B cell (primary cell): ENCODE data around the gene ANKFN1. TPM values are rescaled to one million over a fixed set of nuclear protein-coding genes. Genes with fewer than 3 reads are reported as not detected.

Source experiments
- ATAC-seq: fragments of 200-7000 bp; cut with Tn5 transposase; one replicate; pipeline ENCODE4 v1.10.0; 2021; ENCODE audit warnings: low read depth, mild to moderate bottlenecking, moderate number of reproducible peaks, moderate library complexity
- CTCF ChIA-PET: fragments of 350-600 bp; sonication (Branson Sonifier 250); formaldehyde crosslinking; loops from one replicate; lab custom pipeline; 2021; ENCODE audit warnings: antibody characterized with exemption, inconsistent platforms; lab: Charles Lee
- POLR2A ChIA-PET: fragments of 350-600 bp; sonication (Branson Sonifier 250); formaldehyde crosslinking; loops from one replicate; lab custom pipeline; 2021; ENCODE audit warnings: antibody characterized with exemption; lab: Charles Lee
- DNase-seq: peaks from one replicate; pipeline ENCODE4 v3.0.0; 2013
- H2AFZ ChIP-seq: 2 replicates; pipeline ENCODE4 v1.6.1; 2012; ENCODE audit warnings: mild to moderate bottlenecking, low read depth, low read length; ENCODE audit not compliant: insufficient read depth, poor library complexity, severe bottlenecking
- H3K27ac ChIP-seq, 2 donors: 1 replicate in 1 of 2; 2 replicates in 1 of 2; pipeline ENCODE4 v1.5.1; 2012 to 2013; ENCODE audit warnings: low read length in 2 of 2, mild to moderate bottlenecking in 2 of 2, moderate library complexity in 1 of 2
- H3K27me3 ChIP-seq, 4 experiments: fragments of 200-600 bp in 1 of 4; sonication (generic) in 1 of 4; replicated peaks in 1 of 4; 1 replicate in 2 of 4; 2 replicates in 2 of 4; pipeline versions ENCODE4 v1.6.1 to v1.7.0; 2013 to 2016; ENCODE audit warnings: low read length in 3 of 4, mild to moderate bottlenecking in 2 of 4, mixed read lengths in 1 of 4, moderate library complexity in 1 of 4; ENCODE audit not compliant: insufficient read depth in 4 of 4, control insufficient read depth in 3 of 4; ENCODE audit errors: control extremely low read depth in 1 of 4
- H3K36me3 ChIP-seq, 2 experiments: replicated peaks in 1 of 2; 1 replicate in 1 of 2; 2 replicates in 1 of 2; pipeline versions ENCODE4 v1.6.1 to v1.7.1; 2013; ENCODE audit warnings: low read length in 1 of 2; ENCODE audit not compliant: insufficient read depth in 2 of 2, control insufficient read depth in 1 of 2; ENCODE audit errors: control extremely low read depth in 1 of 2, extremely low read depth in 1 of 2
- H3K4me1 ChIP-seq, 2 donors: fragments of 200-600 bp in 1 of 2; sonication (generic) in 1 of 2; 1 replicate in 1 of 2; 2 replicates in 1 of 2; pipeline versions ENCODE4 v1.5.1 to v1.6.1; 2013 to 2017; ENCODE audit warnings: low read length in 2 of 2; ENCODE audit not compliant: control insufficient read depth in 2 of 2, insufficient read depth in 2 of 2
- H3K4me2 ChIP-seq: replicated peaks from 2 replicates; pipeline ENCODE3; 2012; ENCODE audit warnings: mild to moderate bottlenecking, low read depth, low read length; ENCODE audit not compliant: poor library complexity, severe bottlenecking
- H3K4me3 ChIP-seq, 5 experiments: fragments of 200-600 bp in 1 of 5; sonication (generic) in 1 of 5; 1 replicate in 3 of 5; 2 replicates in 2 of 5; pipeline versions ENCODE4 v1.5.1 to v1.7.0; 2011 to 2016; ENCODE audit warnings: low read length in 4 of 5, mild to moderate bottlenecking in 4 of 5, low read depth in 2 of 5, control low read depth in 1 of 5, moderate library complexity in 1 of 5; ENCODE audit not compliant: insufficient read depth in 1 of 5; ENCODE audit errors: control extremely low read depth in 1 of 5, extremely low read depth in 1 of 5
- H3K79me2 ChIP-seq: fragments of 200-600 bp; sonication (generic); one replicate; pipeline ENCODE4 v1.6.0; 2016; ENCODE audit warnings: low read length; ENCODE audit not compliant: control insufficient read depth, insufficient read depth
- H3K9ac ChIP-seq: fragments of 200-600 bp; sonication (generic); 2 replicates; pipeline ENCODE4 v1.6.1; 2017; ENCODE audit warnings: mild to moderate bottlenecking, low read length, moderate library complexity
- H3K9me3 ChIP-seq, 3 donors: one replicate each; pipeline versions ENCODE4 v1.6.1 to v1.7.1; 2013; ENCODE audit warnings: low read length in 2 of 3; ENCODE audit not compliant: control insufficient read depth in 2 of 3, insufficient read depth in 1 of 3; ENCODE audit errors: control extremely low read depth in 1 of 3
- H4K20me1 ChIP-seq: 2 replicates; pipeline ENCODE4 v1.6.0; 2012; ENCODE audit warnings: mild to moderate bottlenecking, low read length; ENCODE audit not compliant: insufficient read depth, control insufficient read depth, poor library complexity, severe bottlenecking
- H3K27ac Mint-ChIP-seq: one replicate; pipeline ENCODE4 v1.8.0; 2021; ENCODE audit warnings: mixed read lengths
- H3K27me3 Mint-ChIP-seq: one replicate; pipeline ENCODE4 v1.8.0; 2021; ENCODE audit warnings: mixed read lengths
- H3K4me1 Mint-ChIP-seq: one replicate; pipeline ENCODE4 v1.8.0; 2021; ENCODE audit warnings: mixed read lengths
- H3K4me3 Mint-ChIP-seq: one replicate; pipeline ENCODE4 v1.8.0; 2021; ENCODE audit warnings: mixed read lengths
- H3K9me3 Mint-ChIP-seq: one replicate; pipeline ENCODE4 v1.8.0; 2022; ENCODE audit warnings: mixed read lengths; ENCODE audit not compliant: insufficient read depth
- CTCF ChIP-seq: fragments of 200-600 bp; IDR thresholded peaks from one replicate; pipeline ENCODE4 v1.8.0; 2022; ENCODE audit warnings: antibody characterized with exemption, mild to moderate bottlenecking
- EZH2 ChIP-seq: IDR thresholded peaks from 2 replicates; pipeline ENCODE4 v1.6.1; 2012; ENCODE audit warnings: borderline replicate concordance, low read depth, mild to moderate bottlenecking, moderate library complexity, low read length; ENCODE audit not compliant: insufficient read depth, poor library complexity, severe bottlenecking
- WGBS: methylation state at CpG from one replicate; pipeline ENCODE4 v1.1.5; 2013; ENCODE audit warnings: missing lambda C conversion rate; ENCODE audit not compliant: insufficient coverage; 5-methylcytosine and 5-hydroxymethylcytosine counted together
- intact Hi-C: fragments of 100-400 bp; cut with micrococcal nuclease; formaldehyde crosslinking; loops from one replicate; pipeline ENCODE4 v1.10.0; 2022
- polyA plus RNA-seq: library from polyadenylated mRNA; depleted of rRNA; stranded (reverse); fragments of >200 nt; gene quantifications from 2 replicates; pipeline ENCODE4 v1.2.3, GENCODE V29; 2012
- total RNA-seq, 2 donors: library from RNA; stranded (reverse); fragments of 120-200 nt in 1 of 2; gene quantifications; 1 replicate in 1 of 2; 2 replicates in 1 of 2; pipeline versions ENCODE4 v1.2.3 to v1.2.4, GENCODE V29; 2013 to 2022

The ANKFN1 gene
- total and polyA plus RNA-seq, 2 donors (not counting 1 experiment from before 2014, with no cell fraction given): not detected

- Histone ChIP-seq H3K79me2 (no peaks in the 10 kb centered on the region), H3K4me3 (no peak overlapping the region), H3K4me2 (no peak overlapping the region), H3K27me3 (no peaks in the 10 kb centered on the region), H3K9me3 (no peaks in the 10 kb centered on the region), H2AFZ (no peak overlapping the region), H3K4me1 (no peaks in the 10 kb centered on the region), H3K27ac (no peak overlapping the region), H4K20me1 (no peaks in the 10 kb centered on the region), H3K36me3 (no peaks in the 10 kb centered on the region), H3K9ac (no peak overlapping the region)
- no peak overlapping the region for H3K4me3 Mint-ChIP-seq
- no peaks in the 10 kb centered on the region for H3K4me1 Mint-ChIP-seq
- H3K9me3 Mint-ChIP-seq: no peaks in the 10 kb centered on the region
- TF ChIP-seq CTCF (no peak), EZH2 (no peak)
- POLR2A ChIA-PET: no interaction called here
- ATAC-seq (no peak), DNase-seq (no peak)
- WGBS: 100% methylated on average over 1 of the region's 1 CpG
- H3K27me3 Mint-ChIP-seq: peaks cover 6% of the 10 kb centered on the region
- CTCF ChIA-PET: no interaction called here
- no peak overlapping the region for H3K27ac Mint-ChIP-seq
- intact Hi-C loops: no loop called here
Observed at GRCh38 chr17:56159826-56160380, 6.6 kb downstream of the ANKFN1 start.

GRCh38 chr17:56160422-56160821 lies 7.1 kb downstream of the ANKFN1 start:
- no peak overlapping the region for H3K27ac ChIP-seq
- ATAC-seq: no peak
- CTCF ChIA-PET: no interaction called here
- no peaks in the 10 kb centered on the region for H3K27me3 ChIP-seq
- H3K4me3 ChIP-seq: no peak overlapping the region
- peaks cover 6% of the 10 kb centered on the region for H3K27me3 Mint-ChIP-seq
- no peak overlapping the region for H3K4me2 ChIP-seq
- intact Hi-C loops: no loop called here
- no peak overlapping the region for H3K27ac Mint-ChIP-seq
- H3K9me3 ChIP-seq: no peaks in the 10 kb centered on the region
- H3K79me2 ChIP-seq: no peaks in the 10 kb centered on the region
- no peak for TF ChIP-seq EZH2
- no peak for TF ChIP-seq CTCF
- no peak overlapping the region for H3K4me3 Mint-ChIP-seq
- H3K9ac ChIP-seq: no peak overlapping the region
- no peaks in the 10 kb centered on the region for H3K4me1 ChIP-seq
- POLR2A ChIA-PET: no interaction called here
- no peak for DNase-seq
- H3K4me1 Mint-ChIP-seq: no peaks in the 10 kb centered on the region
- no CpG with 5 or more reads among the region's 3 CpGs for WGBS
- no peaks in the 10 kb centered on the region for H3K9me3 Mint-ChIP-seq
- H2AFZ ChIP-seq: no peak overlapping the region
- H3K36me3 ChIP-seq: no peaks in the 10 kb centered on the region
- H4K20me1 ChIP-seq: no peaks in the 10 kb centered on the region
